DMS 273 treated with DMSO at 0.1 percent for 48 hours (cell line): ENCODE results near the gene PNMA6E.

ENCODE experiments used
- DNase-seq: peaks from one replicate; lab custom pipeline; 2025; lab: John Stamatoyannopoulos, UW

Gene PNMA6E

GRCh38 chrX:153401133-153401764 lies at the start of gene PNMA6E:
PNMA6E (minus strand) TSS chrX:153401350; CDS start chrX:153398849, 2,501 bp downstream.
- no peak for DNase-seq

- no peak for DNase-seq
Observed at GRCh38 chrX:153450949-153451277, 49.8 kb upstream of the PNMA6E start.

- DNase-seq, result no peak
Observed at GRCh38 chrX:153450114-153450948, 49.2 kb upstream of the PNMA6E start.

GRCh38 chrX:153449368-153450113 lies 48.4 kb upstream of the PNMA6E start:
- DNase-seq, result no peak

GRCh38 chrX:153448556-153449367 lies 47.6 kb upstream of the PNMA6E start:
- DNase-seq, result no peak

- no peak for DNase-seq
Observed at GRCh38 chrX:153447581-153447960, 46.4 kb upstream of the PNMA6E start.

GRCh38 chrX:153446950-153447580 lies 45.9 kb upstream of the PNMA6E start:
- DNase-seq, result no peak

- no peak for DNase-seq
Observed at GRCh38 chrX:153446636-153446936, 45.4 kb upstream of the PNMA6E start.

- DNase-seq, result no peak
Observed at GRCh38 chrX:153445856-153446635, 44.9 kb upstream of the PNMA6E start, which contains the start of gene TREX2. TREX2 (minus strand) TSS chrX:153446056; CDS start chrX:153445430, 626 bp downstream.

GRCh38 chrX:153445106-153445855 lies 44.1 kb upstream of the PNMA6E start:
- no peak for DNase-seq

- no peak for DNase-seq
Observed at GRCh38 chrX:153444333-153445011, 43.3 kb upstream of the PNMA6E start.

- no peak for DNase-seq
Observed at GRCh38 chrX:153443476-153444332, 42.6 kb upstream of the PNMA6E start.

- no peak for DNase-seq
Observed at GRCh38 chrX:153442463-153442862, 41.3 kb upstream of the PNMA6E start.

- no peak for DNase-seq
Observed at GRCh38 chrX:153441981-153442380, 40.8 kb upstream of the PNMA6E start.

- no peak for DNase-seq
Observed at GRCh38 chrX:153441296-153441695, 40.1 kb upstream of the PNMA6E start.

GRCh38 chrX:153440556-153441135 lies 39.5 kb upstream of the PNMA6E start:
- DNase-seq, result no peak

- no peak for DNase-seq
Observed at GRCh38 chrX:153439977-153440376, 38.8 kb upstream of the PNMA6E start.

GRCh38 chrX:153438532-153438931 lies 37.4 kb upstream of the PNMA6E start:
- DNase-seq, result no peak
